Fibroblast of skin of left biceps (primary cell): Measurements from ENCODE around the gene CDH23.

Experiments used
- DNase-seq, 2 experiments: peaks; one replicate each; pipeline ENCODE4 v3.0.0-alpha.2; 2013; ENCODE audit warnings: low read depth in 2 of 2

Gene CDH23

GRCh38 chr10:71797533-71798307 is 401.0 kb downstream of the CDH23 start:
- DNase-seq, result no peak

GRCh38 chr10:71798308-71798624 is 401.5 kb downstream of the CDH23 start:
- DNase-seq, result no peak

- no peak for DNase-seq
These were observed 402.4 kb downstream of the CDH23 start for GRCh38 chr10:71799112-71799511.

GRCh38 chr10:71799608-71800453 is 403.1 kb downstream of the CDH23 start:
- DNase-seq, result no peak

- DNase-seq, result no peak
These were observed 404.6 kb downstream of the CDH23 start for GRCh38 chr10:71801361-71801760.

- DNase-seq, result no peak
These were observed 405.5 kb downstream of the CDH23 start for GRCh38 chr10:71802235-71802634.

- no peak for DNase-seq
These were observed 406.2 kb downstream of the CDH23 start for GRCh38 chr10:71802715-71803488.

GRCh38 chr10:71804077-71804476 is 407.4 kb downstream of the CDH23 start:
- DNase-seq, result no peak

GRCh38 chr10:71805776-71806703 is 409.3 kb downstream of the CDH23 start:
- DNase-seq, result no peak

- no peak for DNase-seq
These were observed 410.2 kb downstream of the CDH23 start for GRCh38 chr10:71806704-71807556.

GRCh38 chr10:71807557-71808510 is 411.1 kb downstream of the CDH23 start:
- DNase-seq, result no peak

- no peak for DNase-seq
These were observed 412.9 kb downstream of the CDH23 start for GRCh38 chr10:71809628-71810027.

GRCh38 chr10:71810048-71810750 is 413.5 kb downstream of the CDH23 start:
- no peak for DNase-seq

- DNase-seq, result no peak
These were observed 414.6 kb downstream of the CDH23 start for GRCh38 chr10:71811351-71811750.

- no peak for DNase-seq
These were observed 415.5 kb downstream of the CDH23 start for GRCh38 chr10:71812016-71812912.

GRCh38 chr10:71812913-71813590 is 416.3 kb downstream of the CDH23 start:
- DNase-seq, result no peak

- DNase-seq, result no peak
These were observed 418.2 kb downstream of the CDH23 start for GRCh38 chr10:71814922-71815411.
